Glutamatergic neuron (in vitro differentiated cells): ENCODE data around the gene TRIM63. TPM values are rescaled to one million over a fixed set of nuclear protein-coding genes. Genes with fewer than 3 reads are reported as not detected.

Source experiments
- DNase-seq: peaks from one replicate; pipeline ENCODE4 v3.0.0; 2022
- H3K27ac Mint-ChIP-seq: one replicate; pipeline ENCODE4 v1.8.0; 2020; ENCODE audit warnings: mild to moderate bottlenecking, mixed read lengths, inconsistent platforms; ENCODE audit not compliant: unreplicated experiment
- H3K27me3 Mint-ChIP-seq: one replicate; pipeline ENCODE4 v1.8.0; 2020; ENCODE audit warnings: mild to moderate bottlenecking, moderate library complexity, mixed read lengths, inconsistent platforms; ENCODE audit not compliant: unreplicated experiment
- H3K36me3 Mint-ChIP-seq: one replicate; pipeline ENCODE4 v1.8.0; 2020; ENCODE audit warnings: mild to moderate bottlenecking, mixed read lengths, inconsistent platforms; ENCODE audit not compliant: unreplicated experiment
- H3K4me1 Mint-ChIP-seq: one replicate; pipeline ENCODE4 v1.8.0; 2020; ENCODE audit warnings: mild to moderate bottlenecking, low read depth, mixed read lengths, inconsistent platforms; ENCODE audit not compliant: unreplicated experiment
- H3K4me3 Mint-ChIP-seq: one replicate; pipeline ENCODE4 v1.8.0; 2020; ENCODE audit warnings: mild to moderate bottlenecking, mixed read lengths, inconsistent platforms; ENCODE audit not compliant: unreplicated experiment
- H3K9me3 Mint-ChIP-seq: one replicate; pipeline ENCODE4 v1.8.0; 2020; ENCODE audit warnings: mild to moderate bottlenecking, moderate library complexity, mixed read lengths, inconsistent platforms; ENCODE audit not compliant: unreplicated experiment
- total RNA-seq: library from RNA; stranded (reverse); fragmentation: NEBNext Ultra II Directional; extraction: Animal tissue kit (Norgen Biotek cat#: 25700); gene quantifications from one replicate; pipeline ENCODE4 v1.2.1, GENCODE V29; 2021; ENCODE audit not compliant: unreplicated experiment
- TF ChIP-seq, protein P1 (sequence below): fragments of 200-600 bp; sonication (generic); IDR thresholded peaks from one replicate; pipeline ENCODE4 v1.5.0; 2021; ENCODE audit not compliant: partially characterized antibody, unreplicated experiment

TRIM63 gene
- total RNA-seq, 1 donor from 2014 or later: not detected

DNA sequence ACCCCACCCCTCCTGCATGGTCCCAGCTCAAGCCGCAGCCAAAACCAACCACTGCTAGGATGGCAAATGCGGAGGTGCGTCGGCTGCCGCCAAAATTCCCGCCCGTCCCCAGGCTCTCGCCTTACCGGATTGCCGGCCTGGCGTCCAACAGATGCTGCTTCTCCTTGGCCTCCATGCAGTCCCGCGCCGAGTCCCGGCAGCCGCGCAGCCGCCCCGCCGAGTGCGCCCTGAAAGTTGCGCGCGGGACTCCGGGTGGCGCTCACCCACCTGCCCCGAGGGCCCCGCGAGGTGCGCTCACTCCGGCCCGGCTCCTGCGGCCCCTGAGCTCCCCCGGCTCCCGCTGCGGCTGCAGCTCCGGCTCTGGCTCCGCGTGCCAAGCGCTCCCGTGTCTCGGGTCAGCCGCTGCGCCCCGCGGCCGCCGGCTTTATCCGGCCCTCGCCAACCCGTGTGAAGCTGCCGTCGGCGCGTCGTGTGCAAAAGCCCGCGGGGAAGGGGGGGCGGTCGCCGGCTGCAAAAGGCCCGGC, 21.6 kb downstream of the TRIM63 start, which contains the start of gene SLC30A2:
TSS of gene SLC30A2 (minus strand) at position 397 of the 524 bp plus-strand sequence. CDS start at position 175, 222 bp downstream.
- H3K27ac Mint-ChIP-seq: no peak within 1 kb of the TSS

DNA sequence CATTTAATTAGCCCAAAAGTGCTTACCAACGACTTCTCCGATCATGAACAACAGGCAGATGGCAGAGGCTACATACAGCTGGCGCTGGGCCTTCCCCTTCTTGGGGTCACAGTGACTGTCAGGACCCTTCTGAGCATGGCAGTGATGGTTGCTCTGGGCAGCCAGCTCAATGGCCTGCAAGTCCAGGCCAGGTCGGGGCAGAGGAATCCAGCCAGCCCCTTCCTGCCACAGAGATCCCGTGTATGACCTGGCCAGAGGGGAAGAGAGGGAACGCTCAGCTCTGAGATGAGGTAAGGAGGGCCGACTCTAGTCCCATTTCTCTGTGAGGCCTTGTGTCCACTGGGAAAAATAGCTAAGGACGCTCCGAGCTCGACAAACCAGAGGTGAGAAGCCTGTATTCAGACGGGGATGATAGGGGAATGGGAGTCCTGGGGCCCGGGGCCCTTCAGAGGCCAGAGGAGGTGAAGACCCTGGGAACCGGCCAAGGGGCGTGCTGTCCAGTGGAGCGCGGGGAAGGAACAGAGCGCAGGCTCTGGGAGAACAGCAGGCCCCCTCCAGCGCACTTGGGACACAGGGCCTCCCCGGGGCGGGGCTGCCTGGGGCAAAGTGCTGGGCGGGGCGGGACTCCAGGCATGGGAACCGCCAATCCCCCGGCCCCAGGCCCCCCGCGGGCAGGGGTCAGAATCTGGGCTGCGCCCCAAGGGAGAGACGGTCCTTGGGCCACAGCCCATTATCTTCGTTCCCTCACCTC, 22.3 kb downstream of the TRIM63 start:
- Mint-ChIP-seq H3K27me3 (peaks cover 17% of the 10 kb centered on the region), H3K4me1 (peaks cover 5% of the 10 kb centered on the region), H3K27ac (no peak overlapping the region), H3K9me3 (no peaks in the 10 kb centered on the region), H3K36me3 (no peaks in the 10 kb centered on the region), H3K4me3 (peak overlapping the region; percentile 60)
- DNase-seq: peak; percentile 43
- TF ChIP-seq, protein P1, sequence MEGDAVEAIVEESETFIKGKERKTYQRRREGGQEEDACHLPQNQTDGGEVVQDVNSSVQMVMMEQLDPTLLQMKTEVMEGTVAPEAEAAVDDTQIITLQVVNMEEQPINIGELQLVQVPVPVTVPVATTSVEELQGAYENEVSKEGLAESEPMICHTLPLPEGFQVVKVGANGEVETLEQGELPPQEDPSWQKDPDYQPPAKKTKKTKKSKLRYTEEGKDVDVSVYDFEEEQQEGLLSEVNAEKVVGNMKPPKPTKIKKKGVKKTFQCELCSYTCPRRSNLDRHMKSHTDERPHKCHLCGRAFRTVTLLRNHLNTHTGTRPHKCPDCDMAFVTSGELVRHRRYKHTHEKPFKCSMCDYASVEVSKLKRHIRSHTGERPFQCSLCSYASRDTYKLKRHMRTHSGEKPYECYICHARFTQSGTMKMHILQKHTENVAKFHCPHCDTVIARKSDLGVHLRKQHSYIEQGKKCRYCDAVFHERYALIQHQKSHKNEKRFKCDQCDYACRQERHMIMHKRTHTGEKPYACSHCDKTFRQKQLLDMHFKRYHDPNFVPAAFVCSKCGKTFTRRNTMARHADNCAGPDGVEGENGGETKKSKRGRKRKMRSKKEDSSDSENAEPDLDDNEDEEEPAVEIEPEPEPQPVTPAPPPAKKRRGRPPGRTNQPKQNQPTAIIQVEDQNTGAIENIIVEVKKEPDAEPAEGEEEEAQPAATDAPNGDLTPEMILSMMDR: no peak

More for the DNA sequence above, 21.6 kb downstream of the TRIM63 start, which contains the start of gene SLC30A2:
- H3K4me1 Mint-ChIP-seq: peaks cover 5% of the 10 kb centered on the region
- H3K4me3 Mint-ChIP-seq: peak within 1 kb of the TSS; percentile 60
- no peaks in the 10 kb centered on the region for H3K36me3 Mint-ChIP-seq
- H3K27me3 Mint-ChIP-seq: peaks cover 17% of the 10 kb centered on the region
- TF ChIP-seq, protein P1: no peak
- DNase-seq: peak; percentile 46
- no peaks in the 10 kb centered on the region for H3K9me3 Mint-ChIP-seq

DNA sequence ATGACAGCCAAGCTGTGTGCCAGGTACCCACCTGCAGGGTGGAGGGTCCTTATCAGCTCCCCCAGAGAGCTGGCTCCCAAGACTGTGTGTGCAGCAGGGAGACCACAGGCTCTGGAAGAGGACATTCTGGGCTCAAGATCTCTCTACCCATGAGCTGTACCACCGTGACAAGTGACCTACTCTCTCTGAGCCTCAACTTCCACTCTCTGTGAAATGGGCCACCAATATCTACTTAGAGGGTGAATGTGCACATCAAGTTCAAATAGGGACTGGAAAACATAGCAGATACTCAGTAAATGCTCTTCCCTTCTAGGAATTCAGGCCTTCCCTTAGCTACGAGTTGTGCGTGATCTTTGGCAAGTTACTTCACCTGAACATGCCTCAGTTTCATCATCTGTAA, 23.0 kb downstream of the TRIM63 start:
- no peak overlapping the region for H3K27ac Mint-ChIP-seq
- H3K27me3 Mint-ChIP-seq: peaks cover 17% of the 10 kb centered on the region
- no peaks in the 10 kb centered on the region for H3K9me3 Mint-ChIP-seq
- no peak overlapping the region for H3K4me3 Mint-ChIP-seq
- TF ChIP-seq, protein P1: no peak
- no peaks in the 10 kb centered on the region for H3K36me3 Mint-ChIP-seq
- DNase-seq: no peak
- H3K4me1 Mint-ChIP-seq: peaks cover 5% of the 10 kb centered on the region

DNA sequence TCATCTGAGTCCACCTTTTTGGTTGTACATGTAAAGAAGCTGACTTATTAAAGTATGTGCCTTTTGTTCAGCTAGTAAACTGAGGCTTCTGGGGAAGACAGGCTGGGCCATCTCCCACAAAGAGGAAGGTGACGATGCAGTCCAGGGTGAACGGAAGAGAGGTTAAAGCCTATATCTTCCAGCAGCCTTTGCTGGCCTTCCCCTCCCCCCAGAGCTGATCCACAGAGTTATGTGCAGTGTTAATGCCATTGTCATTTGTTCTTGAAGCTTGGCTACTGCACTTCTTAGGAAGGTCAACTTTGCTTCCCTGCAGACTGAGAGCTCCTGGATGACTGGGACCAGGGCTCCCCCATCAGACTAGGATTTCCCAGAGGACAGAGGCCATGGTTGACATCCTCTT, 23.7 kb downstream of the TRIM63 start:
- no peak overlapping the region for H3K4me3 Mint-ChIP-seq
- H3K4me1 Mint-ChIP-seq: peaks cover 5% of the 10 kb centered on the region
- no peaks in the 10 kb centered on the region for H3K36me3 Mint-ChIP-seq
- peaks cover 16% of the 10 kb centered on the region for H3K27me3 Mint-ChIP-seq
- peaks cover 2% of the 10 kb centered on the region for H3K9me3 Mint-ChIP-seq
- no peak for DNase-seq
- H3K27ac Mint-ChIP-seq: no peak overlapping the region
- TF ChIP-seq, protein P1: no peak

DNA sequence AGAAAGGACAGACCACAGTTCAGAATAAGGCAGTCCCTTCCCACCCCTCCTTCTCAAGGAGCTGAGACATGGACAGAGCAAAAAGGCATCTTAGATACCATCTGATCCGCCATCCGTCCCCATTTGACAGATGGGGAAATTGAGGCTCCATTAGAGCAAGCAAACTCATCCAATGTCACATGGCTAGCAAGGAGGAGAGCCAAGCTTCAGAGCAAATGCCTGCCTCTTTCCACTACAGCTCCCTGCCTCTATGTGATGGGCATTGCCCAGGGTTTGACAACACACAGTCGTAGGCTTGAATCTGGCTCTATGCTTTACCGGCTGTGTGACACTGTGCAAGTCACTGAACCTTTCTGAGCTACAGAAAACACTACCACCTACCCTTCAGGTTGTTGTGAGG, 25.5 kb downstream of the TRIM63 start:
- no peak for DNase-seq
- H3K4me3 Mint-ChIP-seq: no peak overlapping the region
- H3K27me3 Mint-ChIP-seq: peaks cover 8% of the 10 kb centered on the region
- TF ChIP-seq, protein P1: no peak
- peaks cover 5% of the 10 kb centered on the region for H3K4me1 Mint-ChIP-seq
- H3K36me3 Mint-ChIP-seq: no peaks in the 10 kb centered on the region
- H3K9me3 Mint-ChIP-seq: peaks cover 2% of the 10 kb centered on the region
- no peak overlapping the region for H3K27ac Mint-ChIP-seq
